Ramos (cell line): ENCODE results near the gene STAT5A.
"Not testable (repeated sequence)": the region's sequence is repeated elsewhere in the genome, so short reads cannot be mapped to it uniquely, and the experiment has no call there.

Source experiments
- in situ Hi-C: fragments of 300-500 bp; cut with MboI; formaldehyde crosslinking; loops from one replicate; pipeline ENCODE4 v1.14.3; 2022; ENCODE audit warnings: low sequenced_read_pairs; ENCODE audit not compliant: unreplicated experiment

STAT5A gene

DNA sequence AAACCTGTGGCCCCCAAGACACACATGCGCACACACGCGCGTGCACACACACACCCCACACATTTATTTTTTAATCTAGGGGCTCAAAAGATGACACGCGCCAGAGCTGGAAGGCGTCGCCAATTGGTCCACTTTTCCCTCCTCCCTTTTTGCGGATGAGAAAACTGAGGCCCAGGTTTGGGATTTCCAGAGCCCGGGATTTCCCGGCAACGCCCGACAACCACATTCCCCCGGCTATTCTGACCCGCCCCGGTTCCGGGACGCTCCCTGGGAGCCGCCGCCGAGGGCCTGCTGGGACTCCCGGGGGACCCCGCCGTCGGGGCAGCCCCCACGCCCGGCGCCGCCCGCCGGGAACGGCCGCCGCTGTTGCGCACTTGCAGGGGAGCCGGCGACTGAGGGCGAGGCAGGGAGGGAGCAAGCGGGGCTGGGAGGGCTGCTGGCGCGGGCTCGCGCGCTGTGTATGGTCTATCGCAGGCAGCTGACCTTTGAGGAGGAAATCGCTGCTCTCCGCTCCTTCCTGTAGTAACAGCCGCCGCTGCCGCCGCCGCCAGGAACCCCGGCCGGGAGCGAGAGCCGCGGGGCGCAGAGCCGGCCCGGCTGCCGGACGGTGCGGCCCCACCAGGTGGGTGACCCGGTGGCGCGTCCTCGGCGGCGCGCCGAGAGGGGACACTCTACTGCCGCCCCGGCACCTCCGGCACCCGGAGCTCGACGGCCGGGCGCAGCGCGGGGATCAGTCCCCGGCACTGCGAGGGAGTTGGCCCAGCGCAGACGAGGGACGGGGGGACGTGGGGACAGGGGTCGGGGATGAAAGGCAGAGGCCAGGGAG lies at the start of gene STAT5A:
TSS of gene STAT5A (plus strand) at position 522 of the 826 bp plus-strand sequence. CDS start 914 bp downstream, outside the sequence.
- in situ Hi-C loops, result no loop called here

GRCh38 chr17:42239576-42239975 lies 48.7 kb upstream of the STAT5A start:
- in situ Hi-C loops, result not testable (repeated sequence)

GRCh38 chr17:42240201-42240600 lies 48.1 kb upstream of the STAT5A start:
- in situ Hi-C loops, result no loop called here

GRCh38 chr17:42240863-42241262 lies 47.4 kb upstream of the STAT5A start:
- in situ Hi-C loops, result not testable (repeated sequence)

GRCh38 chr17:42241871-42242270 lies 46.4 kb upstream of the STAT5A start:
- in situ Hi-C loops, result no loop called here

- in situ Hi-C loops, result no loop called here
Observed at GRCh38 chr17:42243493-42243982, 44.8 kb upstream of the STAT5A start.

DNA sequence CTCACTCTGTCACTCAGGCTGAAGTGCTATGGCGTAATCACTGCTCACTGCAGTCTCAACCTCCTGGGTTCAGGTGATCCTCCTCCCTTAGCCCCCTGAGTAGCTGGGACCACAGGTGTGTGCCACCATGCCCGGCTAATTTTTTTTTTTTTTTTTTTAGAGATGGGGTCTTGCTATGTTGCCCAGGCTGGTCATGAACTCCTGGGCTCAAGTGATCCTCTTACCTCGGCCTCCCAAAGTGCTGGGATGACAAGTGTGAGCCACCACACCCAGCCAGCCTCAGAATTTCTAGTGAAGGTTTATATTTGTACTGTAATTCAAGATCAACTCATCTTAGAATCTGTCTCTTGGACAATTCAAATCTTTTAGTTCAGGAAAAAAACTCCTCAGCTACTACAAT lies 44.2 kb upstream of the STAT5A start:
- in situ Hi-C loops, result not testable (repeated sequence)

GRCh38 chr17:42245183-42245582 lies 43.1 kb upstream of the STAT5A start:
- in situ Hi-C loops, result not testable (repeated sequence)

- in situ Hi-C loops, result no loop called here
Observed at GRCh38 chr17:42246515-42246914, 41.8 kb upstream of the STAT5A start.

DNA sequence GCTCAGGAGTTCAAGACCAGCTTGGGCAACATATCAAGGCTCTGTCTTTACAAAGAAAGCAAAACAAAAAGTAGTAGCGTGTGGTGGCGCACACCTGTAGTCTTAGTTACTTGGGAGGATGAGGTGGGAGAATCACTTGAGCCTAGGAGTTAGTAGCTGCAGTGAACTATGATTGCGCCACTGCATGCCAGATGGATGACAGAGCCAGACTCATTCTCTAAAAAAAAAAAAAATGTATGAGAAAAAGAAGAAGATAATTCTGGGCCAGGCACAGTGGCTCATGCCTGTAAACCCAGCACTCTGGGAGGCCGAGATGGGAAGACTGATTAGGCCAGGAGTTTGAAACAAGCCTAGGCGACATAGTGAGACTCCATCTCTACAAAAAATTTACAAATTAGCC lies 40.6 kb upstream of the STAT5A start:
- in situ Hi-C loops, result no loop called here

DNA sequence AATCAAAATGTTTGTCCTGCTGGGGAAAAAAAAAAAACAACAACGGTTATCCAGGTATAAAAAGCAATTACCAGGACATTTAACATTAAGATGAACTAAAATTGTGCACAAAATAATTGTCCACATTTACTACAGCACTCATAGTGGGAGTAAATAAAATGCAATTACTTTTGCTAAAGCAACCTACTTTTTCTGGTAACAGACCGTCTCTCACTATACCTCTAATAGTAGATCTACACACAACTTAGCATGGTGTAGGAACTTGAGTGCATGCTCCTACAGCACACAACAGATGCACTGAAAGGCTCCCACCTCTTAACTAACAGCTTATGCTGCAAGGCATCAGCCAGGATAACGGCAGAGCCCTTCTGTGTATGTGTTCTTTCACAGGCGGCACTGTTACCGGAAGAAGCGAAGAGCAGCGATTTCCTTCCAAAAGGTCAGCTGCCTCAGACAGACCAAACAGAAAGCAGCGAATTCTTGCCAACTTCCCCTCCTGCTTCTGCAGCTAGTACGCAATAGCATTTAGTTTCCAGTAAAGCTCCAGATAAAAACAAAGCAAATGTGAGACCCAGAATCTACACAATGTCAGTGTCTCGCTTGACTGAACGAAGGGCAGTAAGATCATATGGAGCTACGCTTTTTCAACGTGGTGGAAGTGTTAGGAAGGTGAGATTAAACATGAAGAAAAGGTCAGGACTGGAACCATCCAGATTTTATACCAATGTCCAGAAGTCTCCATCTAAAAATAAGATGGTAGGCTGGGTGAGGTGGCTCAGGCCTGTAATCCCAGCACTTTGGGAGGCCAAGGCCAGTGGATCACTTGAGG lies 39.7 kb upstream of the STAT5A start:
- in situ Hi-C loops, result no loop called here

DNA sequence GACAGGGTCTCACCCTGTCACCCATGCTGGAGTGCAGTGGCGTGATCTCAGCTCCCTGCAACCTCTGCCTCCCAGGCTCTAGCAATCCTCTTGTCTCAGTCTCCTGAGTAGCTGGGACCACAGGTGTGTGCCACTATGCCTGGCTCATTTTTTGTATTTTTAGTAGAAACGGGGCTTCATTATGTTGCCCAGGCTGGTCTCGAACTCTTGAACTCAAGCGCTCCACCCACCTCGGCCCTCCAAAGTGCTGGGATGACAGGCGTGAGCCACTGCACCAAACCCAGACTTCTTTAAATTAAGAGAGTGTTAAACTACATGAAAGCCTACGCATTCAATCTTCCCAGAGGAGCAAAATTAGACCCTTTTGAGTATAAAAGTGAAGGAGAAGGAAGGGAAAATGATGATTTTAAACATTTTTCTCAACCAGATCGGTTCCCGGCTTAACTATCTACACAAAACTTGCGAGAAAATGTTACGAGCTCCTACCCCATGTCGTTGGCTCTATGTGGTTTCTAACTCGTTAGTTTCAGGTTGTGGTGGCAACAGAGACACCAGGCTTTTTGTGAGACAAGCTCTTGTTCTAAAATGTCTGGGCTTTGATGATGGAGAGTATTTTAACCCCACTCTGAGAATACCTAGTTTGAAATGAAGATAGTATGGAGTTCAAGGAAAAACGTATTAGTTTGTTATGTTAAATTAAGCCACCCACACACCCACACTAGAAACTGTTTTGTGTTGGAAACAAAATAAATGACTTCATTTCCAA lies 38.4 kb upstream of the STAT5A start:
- in situ Hi-C loops, result no loop called here

DNA sequence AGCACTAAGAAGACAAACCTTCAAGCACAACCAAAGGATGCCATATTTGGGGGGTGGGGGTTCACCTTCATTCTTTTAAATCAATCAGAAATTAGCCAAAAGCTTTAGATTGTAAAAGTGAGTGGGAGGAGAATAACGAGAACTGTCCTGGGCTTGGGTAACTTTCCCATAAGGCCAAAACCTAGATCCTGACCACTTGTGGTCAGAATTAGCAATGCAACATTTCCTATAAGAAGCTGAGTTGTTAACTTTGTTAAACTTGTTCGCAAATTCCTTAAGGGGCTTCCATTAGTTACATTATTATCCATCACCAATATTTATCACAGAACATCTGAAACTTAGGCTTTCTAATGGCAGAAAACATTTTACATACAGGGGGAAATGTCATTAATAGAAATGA lies 37.2 kb upstream of the STAT5A start:
- in situ Hi-C loops, result no loop called here

GRCh38 chr17:42252597-42253550 lies 35.4 kb upstream of the STAT5A start:
- in situ Hi-C loops, result no loop called here

- in situ Hi-C loops, result no loop called here
Observed at GRCh38 chr17:42253578-42253977, 34.7 kb upstream of the STAT5A start.

DNA sequence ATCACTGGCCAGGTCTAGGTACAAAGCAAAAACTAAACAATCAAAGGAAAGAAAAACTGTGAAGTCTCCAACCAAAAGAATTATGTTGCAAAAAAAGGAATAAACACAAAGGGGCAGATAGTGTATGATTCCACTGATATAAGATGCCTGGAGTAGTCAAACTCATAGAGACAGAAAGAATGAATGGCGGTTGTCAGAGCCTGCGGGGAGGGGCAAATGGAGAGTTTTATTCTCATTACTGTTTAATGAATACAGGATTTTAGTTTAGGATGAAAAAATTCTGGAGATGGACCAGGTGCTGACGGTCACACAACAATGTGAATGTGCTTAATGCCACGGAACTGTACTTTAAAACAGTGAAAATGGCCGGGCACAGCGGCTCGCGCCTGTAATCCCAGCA lies 32.9 kb upstream of the STAT5A start:
- in situ Hi-C loops, result no loop called here

DNA sequence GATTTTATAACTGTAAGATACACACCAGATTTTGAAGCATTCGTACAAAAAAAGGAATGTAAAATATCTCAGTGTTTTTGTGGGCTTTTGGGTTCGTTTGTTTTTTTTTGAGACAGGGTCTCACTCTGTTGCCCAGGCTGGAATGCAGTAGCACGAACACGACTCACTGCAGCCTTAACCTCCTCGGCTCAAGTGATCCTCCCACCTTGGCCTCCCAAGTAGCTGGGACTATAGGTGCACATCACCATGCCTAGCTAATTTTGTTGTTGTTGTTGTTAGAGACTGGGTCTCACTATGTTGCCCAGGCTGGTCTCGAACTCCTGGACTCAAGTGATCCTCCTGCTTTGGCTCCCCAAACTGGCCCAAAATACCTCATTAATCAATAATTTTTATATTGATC lies 28.0 kb upstream of the STAT5A start:
- in situ Hi-C loops, result no loop called here

- in situ Hi-C loops, result not testable (repeated sequence)
Observed at GRCh38 chr17:42264366-42264765, 23.9 kb upstream of the STAT5A start.

GRCh38 chr17:42266462-42266861 lies 21.8 kb upstream of the STAT5A start:
- in situ Hi-C loops, result no loop called here
